ENCODE measurements around the gene SLC5A3.

- TF ChIP-seq CTCF (IDR thresholded peaks at IDR 0.05; ENCODE audit: borderline replicate concordance, extremely low read depth, low read length, poor library complexity, severe bottlenecking): no peak
- no peak for TF ChIP-seq EZH2 (IDR thresholded peaks at IDR 0.05; ENCODE audit: borderline replicate concordance, low read depth, low read length, severe bottlenecking)
Observed at GRCh38 chr21:34061983-34062382, 11.4 kb upstream of the SLC5A3 start.

Measured in DND-41 (cell line).